OCI-LY7 (cell line): Measurements from ENCODE around the gene LYPD1. TPM values are rescaled to one million over a fixed set of nuclear protein-coding genes. Genes with fewer than 3 reads are reported as not detected.

ENCODE experiments used
- BruUV-seq: library from RNA; stranded (reverse); fragments of 400-500 nt; replicated peaks from 2 replicates; lab custom pipeline; 2021; lab: Mats Ljungman, UMichigan
- CTCF ChIA-PET: fragments of 300-600 bp; sonication (Branson Sonifier 250); formaldehyde crosslinking; loops from one replicate; lab custom pipeline; 2022; ENCODE audit warnings: antibody characterized with exemption; ENCODE audit not compliant: unreplicated experiment; lab: Charles Lee
- POLR2A ChIA-PET: fragments of 300-600 bp; sonication (Branson Sonifier 250); formaldehyde crosslinking; loops from one replicate; lab custom pipeline; 2022; ENCODE audit warnings: antibody characterized with exemption; lab: Charles Lee
- DNase-seq: peaks from one replicate; pipeline ENCODE4 v3.0.0-alpha.2; 2015; ENCODE audit warnings: low spot score
- H2AFZ ChIP-seq: fragments of 200-600 bp; sonication (generic), shearing (Covaris generic); 2 replicates; pipeline ENCODE4 v1.6.1; 2014; ENCODE audit warnings: mild to moderate bottlenecking, antibody characterized with exemption, low read length, moderate library complexity
- H3K27ac ChIP-seq: fragments of 200-600 bp; sonication (generic); 2 replicates; pipeline ENCODE4 v1.5.1; 2014; ENCODE audit warnings: mixed run types, low read depth, mild to moderate bottlenecking, moderate library complexity, low read length, inconsistent platforms; ENCODE audit not compliant: poor library complexity, severe bottlenecking
- H3K36me3 ChIP-seq: fragments of 200-600 bp; sonication (generic); 2 replicates; pipeline ENCODE4 v1.6.1; 2014; ENCODE audit warnings: mild to moderate bottlenecking, antibody characterized with exemption, low read length, moderate library complexity, mixed read lengths; ENCODE audit not compliant: insufficient read depth
- H3K4me1 ChIP-seq: fragments of 200-600 bp; sonication (generic); 2 replicates; pipeline ENCODE4 v1.5.1; 2014; ENCODE audit warnings: mild to moderate bottlenecking, low read length; ENCODE audit not compliant: insufficient read depth, poor library complexity, severe bottlenecking
- H3K4me2 ChIP-seq: fragments of 200-600 bp; sonication (generic); 2 replicates; pipeline ENCODE4 v1.6.1; 2014; ENCODE audit warnings: mild to moderate bottlenecking, low read length
- H3K4me3 ChIP-seq: fragments of 200-600 bp; sonication (generic); 2 replicates; pipeline ENCODE4 v1.5.1; 2014; ENCODE audit warnings: mild to moderate bottlenecking, low read depth, low read length; ENCODE audit not compliant: poor library complexity, severe bottlenecking
- H3K79me2 ChIP-seq: fragments of 200-600 bp; sonication (generic); 2 replicates; pipeline ENCODE4 v1.6.1; 2016; ENCODE audit warnings: low read depth, mild to moderate bottlenecking, low read length, moderate library complexity, mixed read lengths; ENCODE audit not compliant: insufficient read depth
- H3K9me2 ChIP-seq: fragments of 200-600 bp; sonication (generic); 2 replicates; pipeline ENCODE4 v1.6.1; 2016; ENCODE audit warnings: mild to moderate bottlenecking, low read length, mixed read lengths; ENCODE audit not compliant: insufficient read depth
- H3K9me3 ChIP-seq: fragments of 200-600 bp; sonication (generic); 2 replicates; pipeline ENCODE4 v1.6.1; 2014; ENCODE audit warnings: mild to moderate bottlenecking, mixed run types, low read length, mixed read lengths
- H4K20me1 ChIP-seq: fragments of 200-600 bp; sonication (generic); 2 replicates; pipeline ENCODE4 v1.6.1; 2014; ENCODE audit warnings: mild to moderate bottlenecking, antibody characterized with exemption, low read length, moderate library complexity, mixed read lengths; ENCODE audit not compliant: insufficient read depth
- CTCF ChIP-seq: fragments of 200-600 bp; sonication (generic); conservative IDR thresholded peaks from 2 replicates; pipeline ENCODE4 v1.5.1; 2014; ENCODE audit warnings: mild to moderate bottlenecking, antibody characterized with exemption, low read length, moderate library complexity, mixed read lengths
- EZH2phosphoT487 ChIP-seq: fragments of 200-600 bp; sonication (generic); IDR thresholded peaks from 2 replicates; pipeline ENCODE4 v1.6.1; 2018; ENCODE audit warnings: low read depth, borderline replicate concordance, mild to moderate bottlenecking, mixed run types, antibody characterized with exemption, low read length, moderate library complexity, mixed read lengths
- intact Hi-C: fragments of 100-400 bp; cut with micrococcal nuclease; formaldehyde crosslinking; loops from one replicate; pipeline ENCODE4 v1.10.0; 2022; ENCODE audit not compliant: unreplicated experiment
- total RNA-seq, 2 experiments: library from RNA; depleted of rRNA in 1 of 2; stranded (reverse); fragments of >200 nt in 1 of 2; shearing (Covaris generic) in 1 of 2; gene quantifications; 2 replicates each; pipeline ENCODE4 v1.2.3, GENCODE V29; 2014 to 2022

LYPD1 gene
- total RNA-seq, 2 experiments from 2014 or later, result 1.4 to 1.8 TPM

GRCh38 chr2:132599556-132599955 lies 70.4 kb downstream of the LYPD1 start:
- Histone ChIP-seq H3K4me3 (no peak overlapping the region), H4K20me1 (no peaks in the 10 kb centered on the region), H3K79me2 (no peaks in the 10 kb centered on the region), H3K9me3 (no peaks in the 10 kb centered on the region), H3K4me1 (no peaks in the 10 kb centered on the region), H3K9me2 (no peaks in the 10 kb centered on the region), H3K4me2 (no peak overlapping the region), H3K36me3 (no peaks in the 10 kb centered on the region), H3K27ac (no peak overlapping the region), H2AFZ (no peak overlapping the region)
- POLR2A ChIA-PET, result no interaction called here
- no TSS peak for BruUV-seq
- intact Hi-C loops, result no loop called here
- no peak for DNase-seq
- no peak for TF ChIP-seq CTCF
- CTCF ChIA-PET, result no interaction called here

DNA sequence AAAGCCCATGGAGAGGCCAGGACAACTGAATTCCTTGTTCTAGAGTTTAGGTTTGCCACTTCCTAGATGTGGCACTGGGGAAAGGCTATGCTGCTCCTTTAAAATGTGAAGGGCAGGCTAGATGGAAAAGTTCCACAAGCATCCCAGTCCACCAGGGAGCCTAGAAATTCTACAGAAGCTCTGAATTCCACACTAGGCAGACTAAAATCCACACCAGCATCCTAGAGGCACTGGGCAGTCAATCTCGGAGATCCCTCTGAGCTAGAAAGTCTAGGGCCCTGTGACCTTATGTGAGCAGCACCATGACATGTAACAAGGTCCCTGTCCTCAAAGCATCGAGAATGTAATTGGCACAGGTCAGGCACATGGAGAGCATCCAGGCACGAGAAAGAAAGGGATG lies 71.5 kb downstream of the LYPD1 start:
- no TSS peak for BruUV-seq
- H3K79me2 ChIP-seq, result no peaks in the 10 kb centered on the region
- no peak for DNase-seq
- no peak for TF ChIP-seq CTCF
- no peak for TF ChIP-seq EZH2phosphoT487
- intact Hi-C loops, result no loop called here
- H3K4me3 ChIP-seq, result no peak overlapping the region
- H3K27ac ChIP-seq, result no peak overlapping the region
- H3K4me2 ChIP-seq, result no peak overlapping the region
- no peaks in the 10 kb centered on the region for H3K9me3 ChIP-seq
- no peak overlapping the region for H2AFZ ChIP-seq
- no peaks in the 10 kb centered on the region for H3K36me3 ChIP-seq
- POLR2A ChIA-PET, result no interaction called here
- H3K9me2 ChIP-seq, result no peaks in the 10 kb centered on the region
- H3K4me1 ChIP-seq, result no peaks in the 10 kb centered on the region
- CTCF ChIA-PET, result no interaction called here
- no peaks in the 10 kb centered on the region for H4K20me1 ChIP-seq

- ChIA-PET CTCF (no interaction called here), POLR2A (interaction anchor here (0.6 to 0.9 kb wide), 2 partner anchors 13 to 14 kb away, joined by 3 read pairs; no protein-coding TSS in a partner anchor)
- Histone ChIP-seq H2AFZ (no peak overlapping the region), H3K4me1 (no peaks in the 10 kb centered on the region), H4K20me1 (no peaks in the 10 kb centered on the region), H3K79me2 (no peaks in the 10 kb centered on the region), H3K36me3 (no peaks in the 10 kb centered on the region), H3K9me3 (no peaks in the 10 kb centered on the region), H3K4me2 (no peak overlapping the region), H3K4me3 (no peak overlapping the region), H3K27ac (no peak overlapping the region), H3K9me2 (no peaks in the 10 kb centered on the region)
- no peak for DNase-seq
- intact Hi-C loops, result no loop called here
- no TSS peak for BruUV-seq
- no peak for TF ChIP-seq CTCF
- no peak for TF ChIP-seq EZH2phosphoT487
Observed at GRCh38 chr2:132597831-132598230, 72.2 kb downstream of the LYPD1 start.
